Stimulated activated CD8-positive, alpha-beta memory T cell treated with anti-CD3 and anti-CD28 coated beads, Interleukin-2, amount 100 ng/mL, for 48 hours (primary cell): Measurements from ENCODE around the gene ECEL1.
"Not testable (repeated sequence)": the region's sequence is repeated elsewhere in the genome, so short reads cannot be mapped to it uniquely, and the experiment has no call there.

Experiments
- DNase-seq, 2 donors: peaks; one replicate each; pipeline ENCODE4 v3.0.0-alpha.2; 2020; ENCODE audit warnings: low read depth in 2 of 2

Gene ECEL1

GRCh38 chr2:232458661-232459418, 28.8 kb downstream of the ECEL1 start:
- DNase-seq = no peak

- no peak for DNase-seq
These were observed 29.5 kb downstream of the ECEL1 start for GRCh38 chr2:232458051-232458660.

- no peak for DNase-seq
These were observed 30.3 kb downstream of the ECEL1 start for GRCh38 chr2:232457121-232458011.

- DNase-seq = no peak
These were observed 31.1 kb downstream of the ECEL1 start for GRCh38 chr2:232456296-232457120.

- no peak for DNase-seq
These were observed 32.0 kb downstream of the ECEL1 start, which contains the start of gene ALPI for GRCh38 chr2:232455426-232456255. ALPI (plus strand) TSS chr2:232456153; CDS start chr2:232456200, 47 bp downstream.

GRCh38 chr2:232454630-232455029, 33.0 kb downstream of the ECEL1 start:
- DNase-seq = no peak

DNA sequence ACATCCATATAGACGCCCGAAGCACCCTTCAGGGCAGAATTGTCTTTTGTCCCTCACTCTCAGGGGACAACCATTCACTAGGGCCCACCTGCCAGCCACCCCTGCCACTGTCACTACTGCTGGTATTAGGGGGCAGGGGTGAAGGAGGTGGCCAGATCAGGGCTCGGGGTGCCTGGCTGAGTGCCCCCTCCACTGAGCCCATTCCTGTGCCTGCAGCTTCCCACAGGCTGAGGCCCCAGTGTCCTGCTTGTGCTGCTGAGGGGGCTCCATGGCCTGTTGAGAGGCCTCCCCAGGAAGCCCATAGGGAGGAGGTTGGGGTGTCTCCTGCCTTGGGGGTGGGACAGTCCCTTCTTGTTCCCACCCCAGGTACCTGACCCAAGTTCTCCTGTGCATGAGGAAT, 36.0 kb downstream of the ECEL1 start:
- DNase-seq = not testable (repeated sequence)

DNA sequence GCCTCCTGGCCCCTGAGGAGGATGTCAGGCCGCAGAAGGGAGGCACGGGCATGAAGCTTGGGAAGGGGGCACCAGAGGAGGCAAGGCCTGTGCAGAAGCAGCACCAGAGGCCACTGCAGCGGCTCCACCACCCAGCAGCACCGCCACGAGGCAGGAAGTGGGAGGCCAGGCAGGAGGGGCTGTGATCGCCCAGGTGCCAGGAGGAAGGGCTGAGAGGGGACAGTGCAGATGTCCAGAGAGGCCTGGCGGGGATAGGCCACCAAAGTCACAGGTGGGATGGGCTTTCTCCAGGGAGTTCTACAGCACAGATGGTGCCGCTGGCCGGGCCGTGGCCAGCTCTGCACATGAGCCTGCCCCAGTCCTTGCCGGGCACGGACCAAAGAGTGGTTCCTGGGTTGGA, 37.7 kb downstream of the ECEL1 start:
- no peak for DNase-seq

- no peak for DNase-seq
These were observed 39.3 kb downstream of the ECEL1 start for GRCh38 chr2:232448304-232448690.

GRCh38 chr2:232447638-232448303, 39.9 kb downstream of the ECEL1 start:
- DNase-seq = no peak

GRCh38 chr2:232447091-232447620, 40.5 kb downstream of the ECEL1 start:
- no peak for DNase-seq

DNA sequence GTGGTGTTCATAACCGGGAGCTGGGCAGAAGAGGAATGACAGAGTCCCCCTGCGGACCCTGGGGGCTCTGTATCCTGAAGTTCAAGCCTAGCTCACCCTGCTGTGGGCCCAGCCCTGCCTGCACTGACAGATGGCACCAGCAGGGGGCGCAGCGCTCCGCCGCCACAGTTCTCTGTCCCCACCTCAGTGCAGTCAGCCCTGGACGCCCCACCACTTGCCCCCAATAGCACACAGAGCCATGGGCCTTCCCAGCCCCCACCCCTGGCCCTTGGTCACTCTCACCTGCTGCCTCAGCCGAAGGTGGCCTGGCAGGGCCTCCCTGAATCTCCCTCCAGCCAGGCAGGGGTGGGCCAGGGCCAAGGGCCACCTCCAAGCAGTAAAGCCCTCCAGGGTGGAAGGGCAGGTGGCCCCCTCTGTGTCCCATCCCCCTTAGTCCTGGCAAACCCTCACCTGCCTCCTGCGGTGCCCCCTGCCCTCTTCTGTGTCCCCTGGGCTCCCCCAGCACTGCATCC, 41.3 kb downstream of the ECEL1 start:
- DNase-seq = not testable (repeated sequence)

DNA sequence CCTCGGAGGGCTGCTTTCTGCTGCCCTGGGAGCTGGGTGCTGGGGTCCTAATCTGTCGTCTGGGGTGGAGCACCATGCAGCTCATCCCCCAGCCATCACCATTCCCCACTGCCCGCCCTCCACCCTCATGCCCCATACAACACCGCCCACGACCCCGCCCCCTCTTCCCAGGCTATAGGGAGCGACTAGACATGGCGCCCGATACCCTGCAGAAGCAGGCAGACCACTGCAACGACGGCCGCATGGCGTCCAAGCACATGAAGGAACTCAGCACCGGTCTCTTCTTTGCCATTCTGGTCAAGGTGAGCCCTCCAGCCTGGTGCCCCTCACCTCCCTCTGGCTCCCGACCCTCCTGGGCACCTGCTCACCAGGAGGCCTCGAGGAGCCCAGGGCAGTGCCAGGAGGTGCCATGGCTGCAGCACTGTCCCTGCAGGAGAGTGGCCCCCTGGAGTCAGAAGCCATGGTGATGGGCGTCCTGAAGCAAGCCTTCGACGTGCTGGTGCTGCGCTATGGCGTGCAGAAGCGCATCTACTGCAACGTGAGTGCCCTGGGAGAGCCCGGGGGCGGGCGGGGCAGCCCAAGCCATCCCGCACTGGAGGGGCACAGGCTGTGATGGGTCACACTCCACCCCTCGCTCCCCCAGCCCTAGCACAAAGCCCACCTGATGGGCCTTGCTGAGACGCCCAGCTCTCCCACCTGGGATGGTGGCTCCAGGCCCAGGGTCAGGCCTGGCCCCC, 42.3 kb downstream of the ECEL1 start:
- DNase-seq = not testable (repeated sequence)

GRCh38 chr2:232444409-232445148, 43.1 kb downstream of the ECEL1 start:
- peak; percentile 59 to 64 for DNase-seq

- not testable (repeated sequence) for DNase-seq
These were observed 43.8 kb downstream of the ECEL1 start for GRCh38 chr2:232443669-232444408.

DNA sequence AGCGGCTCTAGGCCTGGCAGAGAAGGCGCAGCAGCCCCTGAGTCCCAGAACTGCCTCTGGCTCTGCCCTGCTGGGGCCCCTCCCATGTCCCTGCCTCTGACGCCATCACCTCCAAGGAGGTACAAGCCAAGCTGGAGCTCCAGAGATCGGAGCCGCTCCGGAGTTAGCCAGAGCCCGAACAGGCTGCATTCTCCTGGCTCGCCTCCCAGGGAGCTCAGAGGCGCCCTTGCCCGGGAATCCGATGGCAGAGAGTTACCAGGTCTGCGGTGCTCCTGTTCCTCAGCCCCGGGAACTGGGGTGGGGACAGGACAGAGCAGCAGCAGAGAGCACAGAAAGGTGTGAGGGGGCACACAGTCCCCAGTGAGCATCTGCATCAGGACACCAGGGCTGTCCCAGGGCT, 44.6 kb downstream of the ECEL1 start:
- DNase-seq = not testable (repeated sequence)

GRCh38 chr2:232442431-232442830, 45.2 kb downstream of the ECEL1 start:
- not testable (repeated sequence) for DNase-seq
